Urinary bladder (tissue), 4 donors: ENCODE data around the gene SH2D7. TPM values are rescaled to one million over a fixed set of nuclear protein-coding genes. Genes with fewer than 3 reads are reported as not detected.
A peak's percentile ranks its signal among the peaks of the same experiment; 100 is the strongest.
"Not testable (repeated sequence)": the region's sequence is repeated elsewhere in the genome, so short reads cannot be mapped to it uniquely, and the experiment has no call there.

ENCODE experiments used
- DNase-seq: peaks from one replicate; pipeline ENCODE4 v3.0.0-alpha.2; 2015; ENCODE audit errors: extremely low spot score
- H3K27ac ChIP-seq: one replicate; pipeline ENCODE4 v1.5.1; 2013; ENCODE audit warnings: low read depth, mild to moderate bottlenecking, moderate library complexity
- H3K36me3 ChIP-seq: one replicate; pipeline ENCODE4 v1.6.1; 2013; ENCODE audit warnings: mild to moderate bottlenecking, moderate library complexity; ENCODE audit not compliant: insufficient read depth
- H3K4me1 ChIP-seq: one replicate; pipeline ENCODE4 v1.6.1; 2013; ENCODE audit warnings: mild to moderate bottlenecking, moderate library complexity; ENCODE audit not compliant: insufficient read depth
- H3K4me3 ChIP-seq: one replicate; pipeline ENCODE4 v1.5.1; 2013; ENCODE audit warnings: low read depth, low read length
- WGBS: extraction: QIAGEN DNeasy Blood & Tissue Kit; methylation state at CpG from one replicate; pipeline ENCODE4 v1.1.7; 2013; 5-methylcytosine and 5-hydroxymethylcytosine counted together
- polyA plus RNA-seq: library from polyadenylated mRNA; stranded (reverse); fragments of 200-250 nt; gene quantifications from one replicate; pipeline ENCODE4 v1.2.3, GENCODE V29; 2013
- total RNA-seq: library from RNA; depleted of rRNA; stranded (reverse); fragments of >200 nt; gene quantifications from one replicate; pipeline ENCODE4 v1.2.3, GENCODE V29; 2014
- donor health status: healthy with polysubstance abuse.
- donor health status: healthy.

The SH2D7 gene
- total and polyA plus RNA-seq, 2 donors, result not detected

GRCh38 chr15:78131295-78132061, 39.1 kb downstream of the SH2D7 start, which contains the start of gene CIB2:
CIB2 (minus strand) TSS chr15:78131445; CDS start chr15:78131215, 230 bp downstream.
- Histone ChIP-seq H3K36me3 (no peaks in the 10 kb centered on the region), H3K4me3 (peak within 1 kb of the TSS; percentile 69), H3K4me1 (no peaks in the 10 kb centered on the region), H3K27ac (peak within 1 kb of the TSS; percentile 76)
- DNase-seq, result peak; percentile 47
- under 1% methylated on average over 78 of the region's 79 CpGs for WGBS

- no peak for DNase-seq
- 89% methylated on average over 2 of the region's 2 CpGs for WGBS
These were observed 41.4 kb downstream of the SH2D7 start for GRCh38 chr15:78133801-78134200.

GRCh38 chr15:78139578-78139977, 47.2 kb downstream of the SH2D7 start:
- Histone ChIP-seq H3K4me3 (no peak overlapping the region), H3K27ac (no peak overlapping the region), H3K4me1 (no peaks in the 10 kb centered on the region), H3K36me3 (no peaks in the 10 kb centered on the region)
- no peak for DNase-seq
- 93% methylated on average over 5 of the region's 5 CpGs for WGBS

More at GRCh38 chr15:78133801-78134200, 41.4 kb downstream of the SH2D7 start:
- Histone ChIP-seq H3K27ac (no peak overlapping the region), H3K4me3 (no peak overlapping the region), H3K36me3 (no peaks in the 10 kb centered on the region), H3K4me1 (no peaks in the 10 kb centered on the region)

GRCh38 chr15:78140292-78140691, 47.9 kb downstream of the SH2D7 start:
- no peaks in the 10 kb centered on the region for H3K36me3 ChIP-seq
- no peak overlapping the region for H3K27ac ChIP-seq
- H3K4me3 ChIP-seq, result no peak overlapping the region
- DNase-seq, result no peak
- H3K4me1 ChIP-seq, result no peaks in the 10 kb centered on the region

GRCh38 chr15:78142332-78142731, 50.0 kb downstream of the SH2D7 start:
- H3K4me3 ChIP-seq, result no peak overlapping the region
- 92% methylated on average over 3 of the region's 3 CpGs for WGBS
- H3K27ac ChIP-seq, result no peak overlapping the region
- H3K4me1 ChIP-seq, result no peaks in the 10 kb centered on the region
- H3K36me3 ChIP-seq, result no peaks in the 10 kb centered on the region
- no peak for DNase-seq

- Histone ChIP-seq H3K36me3 (no peaks in the 10 kb centered on the region), H3K27ac (no peak overlapping the region), H3K4me1 (no peaks in the 10 kb centered on the region), H3K4me3 (no peak overlapping the region)
- 84% methylated on average over 4 of the region's 4 CpGs for WGBS
- no peak for DNase-seq
These were observed 54.2 kb downstream of the SH2D7 start for GRCh38 chr15:78146425-78147154.

- H3K36me3 ChIP-seq, result no peaks in the 10 kb centered on the region
These were observed 55.2 kb downstream of the SH2D7 start for GRCh38 chr15:78147566-78147965.

GRCh38 chr15:78148392-78149067, 56.2 kb downstream of the SH2D7 start:
- DNase-seq, result no peak
- no peak overlapping the region for H3K27ac ChIP-seq
- no peaks in the 10 kb centered on the region for H3K4me1 ChIP-seq
- WGBS, result 12% methylated on average over 14 of the region's 14 CpGs
- H3K4me3 ChIP-seq, result peak overlapping the region; percentile 36
- no peaks in the 10 kb centered on the region for H3K36me3 ChIP-seq

More at GRCh38 chr15:78147566-78147965, 55.2 kb downstream of the SH2D7 start:
- WGBS, result 79% methylated on average over 6 of the region's 6 CpGs
- Histone ChIP-seq H3K4me1 (no peaks in the 10 kb centered on the region), H3K27ac (no peak overlapping the region), H3K4me3 (no peak overlapping the region)
- no peak for DNase-seq

- DNase-seq, result peak; percentile 94
These were observed 56.9 kb downstream of the SH2D7 start, which contains the start of gene IDH3A for GRCh38 chr15:78149068-78149804. IDH3A (plus strand) TSS chr15:78149362; CDS start chr15:78149404, 42 bp downstream.

GRCh38 chr15:78149805-78150751, 57.7 kb downstream of the SH2D7 start:
- peak overlapping the region; percentile 81 for H3K4me3 ChIP-seq
- WGBS, result 12% methylated on average over 20 of the region's 20 CpGs
- no peaks in the 10 kb centered on the region for H3K4me1 ChIP-seq
- DNase-seq, result no peak
- no peaks in the 10 kb centered on the region for H3K36me3 ChIP-seq
- no peak overlapping the region for H3K27ac ChIP-seq

More at GRCh38 chr15:78149068-78149804, 56.9 kb downstream of the SH2D7 start, which contains the start of gene IDH3A:
- Histone ChIP-seq H3K27ac (no peak within 1 kb of the TSS), H3K4me3 (peak within 1 kb of the TSS; percentile 81), H3K36me3 (no peaks in the 10 kb centered on the region), H3K4me1 (no peaks in the 10 kb centered on the region)
- under 1% methylated on average over 79 of the region's 79 CpGs for WGBS

- WGBS, result 96% methylated on average over 8 of the region's 8 CpGs
- not testable (repeated sequence) for H3K4me1 ChIP-seq
These were observed 58.7 kb downstream of the SH2D7 start for GRCh38 chr15:78151075-78151474.

More at GRCh38 chr15:78151075-78151474, 58.7 kb downstream of the SH2D7 start:
- not testable (repeated sequence) for DNase-seq, H3K4me3 ChIP-seq, H3K27ac ChIP-seq, H3K36me3 ChIP-seq
